ENCODE data around the gene ZRANB3. TPM values are rescaled to one million over a fixed set of nuclear protein-coding genes. Genes with fewer than 3 reads are reported as not detected.
A peak's percentile ranks its signal among the peaks of the same experiment; 100 is the strongest.
"Not testable (repeated sequence)": the region's sequence is repeated elsewhere in the genome, so short reads cannot be mapped to it uniquely, and the experiment has no call there.

The ZRANB3 gene
- total and polyA plus RNA-seq, 10 of the 15 experiments (the other 5 are each of a cell fraction or from before 2014, with no cell fraction given) = 5.6 to 11.4 (median 9.9) TPM

DNA sequence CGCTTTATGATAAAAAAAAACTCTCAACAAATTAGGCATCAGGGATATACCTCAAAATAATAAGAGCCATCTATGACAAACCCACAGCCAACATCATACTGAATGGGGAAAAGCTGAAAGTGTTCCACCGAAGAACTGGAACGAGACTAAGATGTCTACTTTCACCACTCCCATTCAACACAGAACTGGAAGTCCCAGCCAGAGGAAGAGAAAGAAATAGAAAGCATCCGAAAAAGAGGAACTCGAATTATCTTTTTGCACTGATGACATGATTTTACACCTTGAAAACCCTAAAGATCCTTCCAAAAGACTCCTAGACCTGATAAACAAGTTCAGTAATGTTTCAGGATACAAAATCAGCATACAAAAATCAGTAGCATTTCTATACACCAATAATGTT lies 121.6 kb downstream of the ZRANB3 start:
- intact Hi-C loops (cut with micrococcal nuclease; ENCODE audit: unreplicated experiment) (no loop called here), in situ Hi-C loops (cut with MboI) (no loop called here)
- Histone ChIP-seq H3K79me2 (ENCODE audit: control insufficient read depth, insufficient read depth, low read length) (no peaks in the 10 kb centered on the region), H3K27ac (ENCODE audit: control insufficient read depth, insufficient read depth) (no peak overlapping the region), H3K4me2 (ENCODE audit: control insufficient read depth, insufficient read depth) (peak overlapping the region; percentile 13; the same call in 1 of the 2 replicates), H3K9me3 (replicated peaks; ENCODE audit: control insufficient read depth, insufficient read depth, low read length) (peaks cover 4% of the 10 kb centered on the region; the same call in 1 of the 3 replicates), H3K27me3 (replicated peaks in 1 of 2; ENCODE audit: control insufficient read depth in 2 of 2, insufficient read depth in 2 of 2, low read length in 1 of 2) (no peaks in the 10 kb centered on the region), H3K4me3 (peak overlapping the region; percentile 24; the same call in 1 of the 2 replicates), H3K9ac (ENCODE audit: control insufficient read depth, insufficient read depth, low read length) (no peak overlapping the region), H4K20me1 (ENCODE audit: control insufficient read depth, insufficient read depth) (no peaks in the 10 kb centered on the region), H2AFZ (ENCODE audit: control insufficient read depth, low read depth, low read length) (peak overlapping the region; percentile 23; the same call in 1 of the 2 replicates), H3K4me1 (ENCODE audit: control insufficient read depth, insufficient read depth, low read length) (no peaks in the 10 kb centered on the region), H3K36me3 (ENCODE audit: control insufficient read depth in 2 of 2, insufficient read depth in 2 of 2, low read length in 1 of 2) (no peaks in the 10 kb centered on the region)
- POLR2A ChIA-PET = no interaction called here
- 24% methylated on average over 5 of the region's 5 CpGs for WGBS (ENCODE audit: insufficient coverage, insufficient replicate concordance, low lambda C conversion rate, missing lambda C conversion rate)
- CTCF ChIA-PET = no interaction called here
- SMC1A ChIA-PET (ENCODE audit: uncharacterized antibody, unreplicated experiment) = interaction anchor here (0.6 kb wide), 2 partner anchors 17 to 408 kb away, joined by 3 read pairs; no protein-coding TSS in a partner anchor
- RAD21 ChIA-PET (ENCODE audit: unreplicated experiment) = no interaction called here
- ATAC-seq (peak; percentile 73), FAIRE-seq (no peak), DNase-seq (ENCODE audit: low read depth, low spot score) (peak; percentile 34)
- TF ChIP-seq IKZF2 (IDR thresholded peaks at IDR 0.05) = peak; percentile 29 to 37; a peak in 2 of 4 replicates
- 0 out of 2 replicates have a peak, but pooled peaks have one; percentile 20 for TF ChIP-seq MTA2 (IDR thresholded peaks at IDR 0.05; ENCODE audit: low read depth)
- no peak for TF ChIP-seq KDM1A (IDR thresholded peaks at IDR 0.05; ENCODE audit: borderline replicate concordance)
- TF ChIP-seq SPI1 (IDR thresholded peaks at IDR 0.05; ENCODE audit: borderline replicate concordance, insufficient read depth, low read depth, low read length) = peak; percentile 85
- no TSS peak for BruUV-seq (replicated peaks)

DNA sequence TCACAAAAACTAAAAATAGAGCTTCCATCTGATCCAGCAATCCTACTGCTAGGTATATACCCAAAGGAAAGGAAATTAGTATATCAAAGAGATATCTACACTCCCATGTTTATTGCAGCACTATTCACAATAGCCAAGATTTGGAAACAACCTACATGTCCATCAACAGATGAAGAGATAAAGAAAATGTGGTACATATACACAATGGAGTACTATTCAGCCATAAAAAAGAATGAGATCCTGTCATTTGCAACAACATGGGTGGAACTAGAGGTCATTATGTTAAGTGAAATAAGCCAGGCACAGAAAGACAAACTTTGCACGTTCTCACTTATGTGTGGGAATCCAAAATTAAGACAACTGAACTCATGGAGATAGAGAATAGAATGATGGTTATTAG lies 134.8 kb downstream of the ZRANB3 start:
- intact Hi-C loops (cut with micrococcal nuclease; ENCODE audit: unreplicated experiment); H4K20me1 ChIP-seq (ENCODE audit: control insufficient read depth, insufficient read depth); SMC1A ChIA-PET (ENCODE audit: uncharacterized antibody, unreplicated experiment); H3K27ac ChIP-seq (ENCODE audit: control insufficient read depth, insufficient read depth); RAD21 ChIA-PET (ENCODE audit: unreplicated experiment); CTCF ChIA-PET; H3K9me3 ChIP-seq (replicated peaks; ENCODE audit: control insufficient read depth, insufficient read depth, low read length); H3K4me1 ChIP-seq (ENCODE audit: control insufficient read depth, insufficient read depth, low read length); H3K79me2 ChIP-seq (ENCODE audit: control insufficient read depth, insufficient read depth, low read length); H3K4me3 ChIP-seq; POLR2A ChIA-PET; BruUV-seq (replicated peaks); DNase-seq (ENCODE audit: low read depth, low spot score); ATAC-seq; H3K4me2 ChIP-seq (ENCODE audit: control insufficient read depth, insufficient read depth); H2AFZ ChIP-seq (ENCODE audit: control insufficient read depth, low read depth, low read length); H3K36me3 ChIP-seq (ENCODE audit: control insufficient read depth in 2 of 2, insufficient read depth in 2 of 2, low read length in 1 of 2); H3K27me3 ChIP-seq (replicated peaks in 1 of 2; ENCODE audit: control insufficient read depth in 2 of 2, insufficient read depth in 2 of 2, low read length in 1 of 2); H3K9ac ChIP-seq (ENCODE audit: control insufficient read depth, insufficient read depth, low read length); FAIRE-seq; in situ Hi-C loops (cut with MboI): not testable (repeated sequence)
- 92% methylated on average over 1 of the region's 1 CpG for WGBS (ENCODE audit: insufficient coverage, insufficient replicate concordance, low lambda C conversion rate, missing lambda C conversion rate)

Data from GM12878 (cell line).